Gastrocnemius medialis (tissue), 4 donors: ENCODE results near the gene PTBP1. TPM values are rescaled to one million over a fixed set of nuclear protein-coding genes. Genes with fewer than 3 reads are reported as not detected.

ENCODE experiments used
- ATAC-seq, 2 donors: fragments of 150-250 bp; one replicate each; pipeline ENCODE4 v1.9.1; 2016
- DNase-seq, 2 donors: peaks; one replicate each; pipeline ENCODE4 v3.0.0-alpha.2; 2019
- H3K27ac ChIP-seq, 4 donors: fragments of 200-600 bp; sonication (generic); 1 replicate in 1 of 4; 2 replicates in 3 of 4; pipeline ENCODE4 v1.5.1; 2016 to 2018; ENCODE audit warnings: mild to moderate bottlenecking in 2 of 4, moderate library complexity in 1 of 4
- H3K27me3 ChIP-seq, 3 donors: fragments of 200-600 bp; sonication (generic) in 2 of 3; 1 replicate in 1 of 3; 2 replicates in 2 of 3; pipeline versions ENCODE4 v1.5.1 to v1.6.0; 2016 to 2019; ENCODE audit warnings: mild to moderate bottlenecking in 1 of 3, moderate library complexity in 1 of 3
- H3K36me3 ChIP-seq, 2 donors: fragments of 200-600 bp; sonication (generic) in 1 of 2; one replicate each; pipeline ENCODE4 v1.5.1; 2017 to 2018
- H3K4me1 ChIP-seq, 2 donors: fragments of 200-600 bp; sonication (generic) in 1 of 2; one replicate each; pipeline ENCODE4 v1.5.1; 2016 to 2017; ENCODE audit warnings: mild to moderate bottlenecking in 2 of 2
- H3K4me3 ChIP-seq, 4 donors: fragments of 200-600 bp; sonication (generic) in 3 of 4; 1 replicate in 1 of 4; 2 replicates in 3 of 4; pipeline ENCODE4 v1.5.1; 2016 to 2019; ENCODE audit warnings: mild to moderate bottlenecking in 2 of 4
- H3K9me3 ChIP-seq, 3 donors: fragments of 200-600 bp; sonication (generic) in 2 of 3; 1 replicate in 1 of 3; 2 replicates in 2 of 3; pipeline ENCODE4 v1.5.1; 2016 to 2019
- CTCF ChIP-seq, 5 experiments: fragments of 450-650 bp in 3 of 5; fragments of 200-600 bp in 2 of 5; sonication (generic) in 2 of 5; IDR thresholded peaks in 4 of 5; conservative IDR thresholded peaks in 1 of 5; 1 replicate in 4 of 5; 2 replicates in 1 of 5; pipeline ENCODE4 v1.5.1; 2016 to 2019; ENCODE audit warnings: antibody characterized with exemption in 5 of 5, mild to moderate bottlenecking in 3 of 5, moderate library complexity in 3 of 5
- POLR2A ChIP-seq, 2 donors: fragments of 450-650 bp; IDR thresholded peaks; one replicate each; pipeline ENCODE4 v1.6.1; 2017; ENCODE audit warnings: antibody characterized with exemption in 2 of 2, mild to moderate bottlenecking in 2 of 2, moderate library complexity in 2 of 2
- in situ Hi-C, 4 donors: fragments of 200-750 bp; cut with MboI; loops; one replicate each; pipeline versions ENCODE4 v1.15.0 to v1.8.0; 2017; ENCODE audit warnings: low sequenced_read_pairs in 4 of 4
- intact Hi-C: fragments of 100-400 bp; cut with DNase I; formaldehyde crosslinking; loops from one replicate; pipeline ENCODE4 v1.15.1; 2023; ENCODE audit warnings: low total_unique reads
- total RNA-seq, 4 donors: library from RNA; depleted of rRNA; stranded (reverse); fragments of >200 nt; gene quantifications; one replicate each; pipeline versions ENCODE4 v1.1.0 to v1.2.3, GENCODE V29; 2016

Gene PTBP1
- total RNA-seq, 4 donors from 2014 or later = 29.8 to 51.7 (median 36.7) TPM

- ATAC-seq (no peak), DNase-seq (no peak)
- no peak overlapping the region for H3K4me3 ChIP-seq
- no peaks in the 10 kb centered on the region for H3K4me1 ChIP-seq
- no peaks in the 10 kb centered on the region for H3K9me3 ChIP-seq
- no peaks in the 10 kb centered on the region for H3K36me3 ChIP-seq
- H3K27me3 ChIP-seq = peaks cover 6 to 23% (median 23%) of the 10 kb centered on the region in 3 donors
- H3K27ac ChIP-seq = no peak overlapping the region
- intact Hi-C loops = no loop called here
- in situ Hi-C loops = no loop called here
- no peak for TF ChIP-seq POLR2A (IDR thresholded peaks at IDR 0.05)
- no peak for TF ChIP-seq CTCF (IDR thresholded peaks at IDR 0.05 in 4 of 5, conservative IDR thresholded peaks at IDR 0.05 in 1 of 5)
Observed at GRCh38 chr19:751501-752341, 45.5 kb upstream of the PTBP1 start.

DNA sequence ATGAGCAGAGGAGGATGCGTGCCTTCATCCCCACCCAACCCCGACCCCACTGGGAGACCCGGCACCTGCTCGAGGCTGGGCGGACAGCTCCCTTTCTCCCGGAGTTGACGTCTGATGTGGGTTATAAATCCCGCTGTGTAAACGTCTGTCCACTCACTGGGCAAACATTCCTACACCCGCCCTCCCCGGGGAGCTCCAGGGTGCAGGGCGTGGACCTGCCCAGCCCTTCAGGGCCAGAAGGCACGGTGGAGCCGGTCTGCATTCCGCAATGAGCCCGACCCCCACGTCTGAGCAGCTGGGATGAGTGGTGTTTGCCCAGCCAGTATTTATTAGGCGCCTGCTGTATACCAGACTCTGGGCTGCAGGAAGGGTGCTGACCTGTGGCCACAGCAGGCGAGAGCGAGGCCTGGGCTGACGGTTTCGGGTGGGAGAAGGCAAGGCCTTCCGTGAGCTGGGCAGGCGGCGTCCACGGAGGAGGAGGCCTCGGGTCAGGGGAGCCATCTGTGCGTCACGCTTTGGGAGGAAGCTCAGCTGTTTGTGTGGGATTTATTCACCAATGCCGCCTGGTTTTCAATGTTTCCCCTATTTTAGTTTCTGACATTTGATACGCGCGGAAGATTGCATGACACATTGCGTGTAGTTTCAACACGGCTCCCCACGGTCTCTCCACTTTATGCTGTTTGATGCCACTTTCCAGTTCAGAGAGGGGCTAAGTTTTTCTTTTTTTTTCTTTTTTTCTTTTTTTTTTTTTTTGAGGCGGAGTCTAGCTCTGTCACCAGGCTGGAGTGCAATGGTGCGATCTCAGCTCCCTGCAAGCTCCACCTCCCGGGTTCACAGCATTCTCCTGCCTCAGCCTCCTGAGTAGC is 44.4 kb upstream of the PTBP1 start:
- intact Hi-C loops (no loop called here), in situ Hi-C loops (no loop called here)
- peak overlapping the region in 2 of 4 donors; percentile 37 to 43 for H3K27ac ChIP-seq
- H3K27me3 ChIP-seq = peaks cover 6 to 23% (median 23%) of the 10 kb centered on the region in 3 donors
- no peaks in the 10 kb centered on the region for H3K9me3 ChIP-seq
- H3K4me3 ChIP-seq = no peak overlapping the region
- TF ChIP-seq POLR2A (IDR thresholded peaks at IDR 0.05) (no peak), CTCF (IDR thresholded peaks at IDR 0.05 in 4 of 5, conservative IDR thresholded peaks at IDR 0.05 in 1 of 5) (no peak)
- no peaks in the 10 kb centered on the region for H3K4me1 ChIP-seq
- ATAC-seq (peak; percentile 42 to 53), DNase-seq (peak; percentile 12 to 28)
- H3K36me3 ChIP-seq = no peaks in the 10 kb centered on the region

GRCh38 chr19:754530-754929 is 42.7 kb upstream of the PTBP1 start:
- Histone ChIP-seq H3K4me1 (no peaks in the 10 kb centered on the region), H3K9me3 (no peaks in the 10 kb centered on the region), H3K36me3 (no peaks in the 10 kb centered on the region), H3K27ac (no peak overlapping the region), H3K4me3 (no peak overlapping the region), H3K27me3 (peaks cover 6 to 23% (median 23%) of the 10 kb centered on the region in 3 donors)
- TF ChIP-seq POLR2A (IDR thresholded peaks at IDR 0.05) (no peak), CTCF (IDR thresholded peaks at IDR 0.05 in 4 of 5, conservative IDR thresholded peaks at IDR 0.05 in 1 of 5) (no peak)
- intact Hi-C loops (no loop called here), in situ Hi-C loops (no loop called here)
- no peak for ATAC-seq
- DNase-seq = no peak

GRCh38 chr19:755063-755462 is 42.2 kb upstream of the PTBP1 start:
- no peaks in the 10 kb centered on the region for H3K4me1 ChIP-seq
- ATAC-seq = no peak
- H3K27me3 ChIP-seq = peaks cover 6 to 23% (median 23%) of the 10 kb centered on the region in 3 donors
- in situ Hi-C loops (no loop called here), intact Hi-C loops (no loop called here)
- no peak overlapping the region for H3K4me3 ChIP-seq
- no peaks in the 10 kb centered on the region for H3K9me3 ChIP-seq
- H3K27ac ChIP-seq = no peak overlapping the region
- TF ChIP-seq POLR2A (IDR thresholded peaks at IDR 0.05) = no peak
- TF ChIP-seq CTCF (IDR thresholded peaks at IDR 0.05 in 4 of 5, conservative IDR thresholded peaks at IDR 0.05 in 1 of 5) = no peak
- no peak for DNase-seq
- no peaks in the 10 kb centered on the region for H3K36me3 ChIP-seq
